SK-N-SH treated with all-trans-retinoic acid at 6 μM for 48 hours (cell line): Measurements from ENCODE around the gene ZHX3.
A peak's percentile ranks its signal among the peaks of the same experiment; 100 is the strongest.

Experiments
- ATAC-seq: fragments of 200-7000 bp; cut with Tn5 transposase; 3 replicates; pipeline ENCODE4 v1.9.1; 2020; ENCODE audit warnings: mild to moderate bottlenecking, moderate library complexity
- ARNTL ChIP-seq: fragments of 450-650 bp; formaldehyde crosslinking; IDR thresholded peaks from 2 replicates; pipeline ENCODE4 v1.5.0; 2020; ENCODE audit warnings: low read depth, mild to moderate bottlenecking, moderate library complexity, borderline replicate concordance
- BACH2 ChIP-seq: fragments of 250-450 bp; sonication (Bioruptor Pico); IDR thresholded peaks from 2 replicates; pipeline ENCODE4 v1.9.0; 2021; ENCODE audit warnings: mild to moderate bottlenecking, borderline replicate concordance
- CSDC2 ChIP-seq: fragments of 250-450 bp; sonication (Bioruptor Pico); IDR thresholded peaks from 2 replicates; pipeline ENCODE4 v1.5.0; 2020; ENCODE audit warnings: mild to moderate bottlenecking, moderate library complexity
- ESRRG ChIP-seq: fragments of 250-450 bp; sonication (Bioruptor Pico); IDR thresholded peaks from 2 replicates; pipeline ENCODE4 v1.6.1; 2021; ENCODE audit warnings: mild to moderate bottlenecking
- GLIS3 ChIP-seq: fragments of 250-450 bp; sonication (Bioruptor Pico); IDR thresholded peaks from 2 replicates; pipeline ENCODE4 v1.5.0; 2020; ENCODE audit warnings: mild to moderate bottlenecking, moderate library complexity
- ISL1 ChIP-seq: fragments of 250-450 bp; sonication (Bioruptor Pico); IDR thresholded peaks from 2 replicates; pipeline ENCODE4 v2.1.2; 2022; ENCODE audit warnings: mild to moderate bottlenecking, moderate library complexity
- OSR1 ChIP-seq: fragments of 250-450 bp; sonication (Bioruptor Pico); IDR thresholded peaks from 2 replicates; pipeline ENCODE4 v1.8.0; 2022; ENCODE audit warnings: moderate library complexity, mild to moderate bottlenecking, inconsistent platforms
- PPARA ChIP-seq: fragments of 250-450 bp; sonication (Bioruptor Pico); IDR thresholded peaks from 2 replicates; pipeline ENCODE4 v1.5.0; 2020; ENCODE audit warnings: mild to moderate bottlenecking, borderline replicate concordance
- RARB ChIP-seq: fragments of 250-450 bp; sonication (Bioruptor Pico); IDR thresholded peaks from 2 replicates; pipeline ENCODE4 v1.8.0; 2021; ENCODE audit warnings: mild to moderate bottlenecking, moderate library complexity
- SNAI2 ChIP-seq: fragments of 250-450 bp; sonication (Bioruptor Pico); IDR thresholded peaks from 2 replicates; pipeline ENCODE4 v1.5.0; 2020; ENCODE audit warnings: mild to moderate bottlenecking, moderate library complexity
- TCF4 ChIP-seq: fragments of 250-450 bp; sonication (Bioruptor Pico); IDR thresholded peaks from 2 replicates; pipeline ENCODE4 v1.8.0; 2021; ENCODE audit warnings: mild to moderate bottlenecking, moderate library complexity, borderline replicate concordance
- TOX ChIP-seq: fragments of 250-450 bp; sonication (Bioruptor Pico); IDR thresholded peaks from 2 replicates; pipeline ENCODE4 v1.8.0; 2021; ENCODE audit warnings: mild to moderate bottlenecking, moderate library complexity, borderline replicate concordance
- ZC3H10 ChIP-seq: fragments of 250-450 bp; sonication (Bioruptor Pico); IDR thresholded peaks from 2 replicates; pipeline ENCODE4 v1.5.1; 2021; ENCODE audit warnings: mild to moderate bottlenecking, moderate library complexity
- ZFP3 ChIP-seq: fragments of 250-450 bp; sonication (Bioruptor Pico); IDR thresholded peaks from 2 replicates; pipeline ENCODE4 v1.5.0; 2020; ENCODE audit warnings: mild to moderate bottlenecking, moderate library complexity
- ZFP30 ChIP-seq: fragments of 450-650 bp; formaldehyde crosslinking; IDR thresholded peaks from 2 replicates; pipeline ENCODE4 v1.5.0; 2022; ENCODE audit warnings: mild to moderate bottlenecking, moderate library complexity
- ZNF565 ChIP-seq: fragments of 450-650 bp; formaldehyde crosslinking; conservative IDR thresholded peaks from 2 replicates; pipeline ENCODE4 v1.5.0; 2020; ENCODE audit warnings: low read depth, mild to moderate bottlenecking, moderate library complexity
- ZNF70 ChIP-seq: fragments of 450-650 bp; formaldehyde crosslinking; IDR thresholded peaks from 2 replicates; pipeline ENCODE4 v1.5.0; 2020; ENCODE audit warnings: mild to moderate bottlenecking, moderate library complexity
- ZNF8 ChIP-seq: fragments of 450-650 bp; formaldehyde crosslinking; IDR thresholded peaks from 2 replicates; pipeline ENCODE4 v1.5.0; 2020; ENCODE audit warnings: mild to moderate bottlenecking, moderate library complexity
- TF ChIP-seq, protein P1 (sequence below): fragments of 250-450 bp; sonication (Bioruptor Pico); IDR thresholded peaks from 2 replicates; pipeline ENCODE4 v1.5.1; 2021; ENCODE audit warnings: mild to moderate bottlenecking, moderate library complexity
- TF ChIP-seq, protein P2 (sequence below): fragments of 250-450 bp; sonication (Bioruptor Pico); IDR thresholded peaks from 2 replicates; pipeline ENCODE4 v1.8.0; 2021; ENCODE audit warnings: low read depth, mild to moderate bottlenecking, moderate library complexity, borderline replicate concordance
- TF ChIP-seq, protein P3 (sequence below): fragments of 250-450 bp; sonication (Bioruptor Pico); IDR thresholded peaks from 2 replicates; pipeline ENCODE4 v1.8.0; 2020; ENCODE audit warnings: mild to moderate bottlenecking, moderate library complexity, borderline replicate concordance
- TF ChIP-seq, protein P4 (sequence below): fragments of 250-450 bp; sonication (Bioruptor Pico); IDR thresholded peaks from 2 replicates; pipeline ENCODE4 v1.5.1; 2020; ENCODE audit warnings: low read depth, mild to moderate bottlenecking, moderate library complexity

ZHX3 gene

DNA sequence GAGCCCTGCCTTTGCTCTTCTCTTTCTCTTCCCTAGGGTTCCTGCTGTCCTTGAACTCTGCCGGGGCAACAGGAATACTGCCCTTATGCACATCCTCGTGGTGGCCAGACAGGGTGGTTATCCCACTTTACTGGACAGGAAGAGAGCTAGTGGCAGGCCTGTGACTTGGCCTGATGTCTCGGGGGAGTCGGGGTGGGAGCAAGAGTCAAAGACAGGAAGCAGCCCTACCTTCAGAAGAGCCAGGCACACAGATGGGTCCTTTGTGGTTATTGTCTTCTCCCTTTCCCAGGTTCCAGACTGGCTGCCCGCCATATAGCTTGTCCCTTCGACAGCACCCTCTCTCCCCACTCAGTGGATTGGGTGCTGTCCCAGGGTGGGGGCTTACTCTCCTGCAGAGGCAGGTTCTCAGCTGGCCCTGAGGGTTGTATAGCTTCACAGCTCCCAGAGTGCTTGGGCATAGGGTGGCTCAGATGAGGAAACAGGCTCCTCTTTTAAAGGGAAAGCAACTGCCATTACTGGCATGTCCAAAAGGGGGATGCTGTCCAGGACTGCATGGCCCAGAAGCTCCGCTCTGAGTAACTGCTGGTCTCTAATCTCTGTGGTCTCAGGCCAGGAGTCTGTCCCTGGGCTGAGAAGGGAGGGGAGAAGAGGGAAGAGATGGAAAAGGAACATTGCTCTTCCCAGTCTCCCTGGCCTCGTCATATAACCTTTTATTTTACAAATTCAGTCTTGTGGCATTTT, 162.9 kb downstream of the ZHX3 start:
- TF ChIP-seq ZFP3 (CRISPR knock-in tag), result no peak
- no peak for TF ChIP-seq TOX (CRISPR knock-in tag)
- TF ChIP-seq, protein P1, sequence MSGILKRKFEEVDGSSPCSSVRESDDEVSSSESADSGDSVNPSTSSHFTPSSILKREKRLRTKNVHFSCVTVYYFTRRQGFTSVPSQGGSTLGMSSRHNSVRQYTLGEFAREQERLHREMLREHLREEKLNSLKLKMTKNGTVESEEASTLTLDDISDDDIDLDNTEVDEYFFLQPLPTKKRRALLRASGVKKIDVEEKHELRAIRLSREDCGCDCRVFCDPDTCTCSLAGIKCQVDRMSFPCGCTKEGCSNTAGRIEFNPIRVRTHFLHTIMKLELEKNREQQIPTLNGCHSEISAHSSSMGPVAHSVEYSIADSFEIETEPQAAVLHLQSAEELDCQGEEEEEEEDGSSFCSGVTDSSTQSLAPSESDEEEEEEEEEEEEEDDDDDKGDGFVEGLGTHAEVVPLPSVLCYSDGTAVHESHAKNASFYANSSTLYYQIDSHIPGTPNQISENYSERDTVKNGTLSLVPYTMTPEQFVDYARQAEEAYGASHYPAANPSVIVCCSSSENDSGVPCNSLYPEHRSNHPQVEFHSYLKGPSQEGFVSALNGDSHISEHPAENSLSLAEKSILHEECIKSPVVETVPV, result no peak
- no peak for TF ChIP-seq SNAI2 (CRISPR knock-in tag)
- TF ChIP-seq, protein P2, sequence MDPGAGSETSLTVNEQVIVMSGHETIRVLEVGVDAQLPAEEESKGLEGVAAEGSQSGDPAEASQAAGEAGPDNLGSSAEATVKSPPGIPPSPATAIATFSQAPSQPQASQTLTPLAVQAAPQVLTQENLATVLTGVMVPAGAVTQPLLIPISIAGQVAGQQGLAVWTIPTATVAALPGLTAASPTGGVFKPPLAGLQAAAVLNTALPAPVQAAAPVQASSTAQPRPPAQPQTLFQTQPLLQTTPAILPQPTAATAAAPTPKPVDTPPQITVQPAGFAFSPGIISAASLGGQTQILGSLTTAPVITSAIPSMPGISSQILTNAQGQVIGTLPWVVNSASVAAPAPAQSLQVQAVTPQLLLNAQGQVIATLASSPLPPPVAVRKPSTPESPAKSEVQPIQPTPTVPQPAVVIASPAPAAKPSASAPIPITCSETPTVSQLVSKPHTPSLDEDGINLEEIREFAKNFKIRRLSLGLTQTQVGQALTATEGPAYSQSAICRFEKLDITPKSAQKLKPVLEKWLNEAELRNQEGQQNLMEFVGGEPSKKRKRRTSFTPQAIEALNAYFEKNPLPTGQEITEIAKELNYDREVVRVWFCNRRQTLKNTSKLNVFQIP (CRISPR knock-in tag), result no peak
- no peak for TF ChIP-seq ZNF8
- TF ChIP-seq, all 23 proteins: peak for 0
- ATAC-seq, result no peak; the same call in 1 of the 3 replicates

DNA sequence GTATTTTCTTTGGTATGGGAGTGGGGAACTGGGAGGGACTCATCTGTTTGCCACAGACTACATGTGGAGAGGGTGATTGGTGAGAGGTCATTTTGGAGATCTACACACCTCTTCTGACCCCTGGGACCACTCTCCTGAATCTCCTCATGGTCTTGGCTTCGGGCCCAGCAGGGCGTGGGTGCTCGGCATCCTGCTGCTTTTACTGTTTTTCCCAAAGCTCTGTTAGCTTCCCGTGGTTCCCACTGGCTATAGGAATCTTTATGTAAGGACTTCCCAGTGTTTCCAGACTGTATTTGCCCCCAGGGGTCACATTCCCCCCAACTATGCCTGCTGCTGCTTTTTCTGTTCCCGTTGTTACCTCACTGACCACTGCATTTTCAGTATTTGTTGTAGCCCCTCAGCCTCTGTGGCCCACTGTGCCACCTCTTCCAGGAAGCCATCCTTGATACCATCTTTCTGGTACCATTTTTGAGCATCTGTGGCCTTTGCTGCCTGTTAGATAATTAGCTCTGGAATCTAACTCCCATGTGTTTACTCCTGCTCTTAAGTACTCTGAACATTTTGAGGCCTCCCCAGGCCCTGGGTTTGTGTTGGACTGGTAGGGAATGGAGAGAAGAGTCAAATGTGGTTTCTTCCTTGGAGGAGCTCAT, 165.3 kb downstream of the ZHX3 start:
- ATAC-seq, result no peak
- TF ChIP-seq, protein P1, result no peak
- TF ChIP-seq CSDC2, result no peak
- no peak for TF ChIP-seq ZC3H10
- no peak for TF ChIP-seq ZNF70
- TF ChIP-seq RARB (CRISPR knock-in tag), result no peak
- no peak for TF ChIP-seq SNAI2 (CRISPR knock-in tag)
- no peak for TF ChIP-seq BACH2 (CRISPR knock-in tag)
- no peak for TF ChIP-seq ZFP30 (CRISPR knock-in tag)
- TF ChIP-seq GLIS3 (CRISPR knock-in tag), result no peak

DNA sequence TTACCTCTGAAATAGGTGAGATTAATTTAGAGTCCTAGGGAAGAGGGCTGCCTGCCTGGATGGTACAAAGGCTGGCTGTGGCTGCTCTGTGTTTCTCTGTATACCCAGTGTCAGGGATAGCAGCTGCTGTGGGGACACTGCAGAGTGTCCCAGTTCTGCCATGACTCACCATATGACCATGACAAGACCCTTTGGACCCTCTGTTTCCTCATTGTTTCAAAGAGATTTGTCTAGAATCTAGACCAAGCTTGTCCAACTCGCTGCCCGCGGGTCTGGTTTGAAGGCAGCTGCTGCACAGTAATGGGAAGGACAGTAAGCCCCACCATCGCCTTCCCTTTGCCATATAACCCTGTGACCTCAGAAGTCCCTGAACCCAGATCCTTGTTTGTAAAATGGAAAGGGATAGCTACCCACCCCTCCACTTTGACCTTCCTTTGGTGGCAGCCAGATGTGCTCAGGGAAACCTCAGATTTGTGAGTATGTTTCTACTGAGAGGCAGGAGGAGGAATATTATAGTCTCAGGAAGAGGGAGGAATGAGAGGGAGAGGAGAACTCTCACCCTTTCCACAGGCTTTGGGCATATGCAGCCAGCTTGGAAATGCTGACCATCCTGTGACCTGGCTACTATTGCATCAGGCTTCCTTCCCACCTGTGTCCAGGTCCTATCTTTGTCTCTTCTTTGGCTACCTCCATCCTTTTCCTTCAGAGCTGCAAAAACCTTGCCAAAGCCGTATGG, 166.2 kb downstream of the ZHX3 start:
- no peak for TF ChIP-seq GLIS3 (CRISPR knock-in tag)
- TF ChIP-seq OSR1, result no peak
- TF ChIP-seq TOX (CRISPR knock-in tag), result no peak
- no peak for TF ChIP-seq CSDC2
- no peak for TF ChIP-seq TCF4 (CRISPR knock-in tag)
- no peak for TF ChIP-seq ESRRG (CRISPR knock-in tag)
- TF ChIP-seq ZC3H10, result no peak
- no peak for TF ChIP-seq PPARA (CRISPR knock-in tag)
- no peak for TF ChIP-seq ARNTL (CRISPR knock-in tag)
- TF ChIP-seq ZNF70, result no peak
- TF ChIP-seq, all 23 proteins: peak for 0
- no peak for ATAC-seq

DNA sequence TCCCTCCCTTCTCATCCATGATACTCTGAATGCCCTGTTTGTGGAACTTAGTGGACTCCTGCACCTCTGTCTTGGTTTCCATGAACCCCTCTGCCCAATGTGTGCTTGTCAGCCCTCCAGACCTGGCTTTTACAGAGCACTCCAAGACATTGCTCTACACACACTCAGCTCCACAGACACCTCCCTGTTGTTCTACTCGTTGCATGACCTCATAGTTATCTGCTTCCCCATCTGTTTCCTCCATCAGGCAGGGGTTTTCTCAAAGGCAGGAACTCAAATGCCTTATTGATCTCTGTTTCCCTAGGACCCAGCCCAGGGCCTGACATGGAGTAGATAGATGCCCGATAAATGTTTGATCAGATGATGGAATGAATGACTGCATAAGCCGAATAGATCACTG, 166.9 kb downstream of the ZHX3 start:
- ATAC-seq, result peak; percentile 25; the same call in 1 of the 3 replicates
- TF ChIP-seq ISL1 (CRISPR knock-in tag) (no peak), ZNF565 (CRISPR knock-in tag) (no peak), SNAI2 (CRISPR knock-in tag) (no peak), TOX (CRISPR knock-in tag) (no peak), OSR1 (no peak), ZFP30 (CRISPR knock-in tag) (no peak), ZNF8 (no peak), BACH2 (CRISPR knock-in tag) (no peak), GLIS3 (CRISPR knock-in tag) (no peak), ZC3H10 (no peak), ESRRG (CRISPR knock-in tag) (no peak), TCF4 (CRISPR knock-in tag) (no peak), ARNTL (CRISPR knock-in tag) (no peak), RARB (CRISPR knock-in tag) (no peak), PPARA (CRISPR knock-in tag) (no peak), ZNF70 (no peak)
- TF ChIP-seq, protein P2 (CRISPR knock-in tag), result no peak
- TF ChIP-seq, protein P3, sequence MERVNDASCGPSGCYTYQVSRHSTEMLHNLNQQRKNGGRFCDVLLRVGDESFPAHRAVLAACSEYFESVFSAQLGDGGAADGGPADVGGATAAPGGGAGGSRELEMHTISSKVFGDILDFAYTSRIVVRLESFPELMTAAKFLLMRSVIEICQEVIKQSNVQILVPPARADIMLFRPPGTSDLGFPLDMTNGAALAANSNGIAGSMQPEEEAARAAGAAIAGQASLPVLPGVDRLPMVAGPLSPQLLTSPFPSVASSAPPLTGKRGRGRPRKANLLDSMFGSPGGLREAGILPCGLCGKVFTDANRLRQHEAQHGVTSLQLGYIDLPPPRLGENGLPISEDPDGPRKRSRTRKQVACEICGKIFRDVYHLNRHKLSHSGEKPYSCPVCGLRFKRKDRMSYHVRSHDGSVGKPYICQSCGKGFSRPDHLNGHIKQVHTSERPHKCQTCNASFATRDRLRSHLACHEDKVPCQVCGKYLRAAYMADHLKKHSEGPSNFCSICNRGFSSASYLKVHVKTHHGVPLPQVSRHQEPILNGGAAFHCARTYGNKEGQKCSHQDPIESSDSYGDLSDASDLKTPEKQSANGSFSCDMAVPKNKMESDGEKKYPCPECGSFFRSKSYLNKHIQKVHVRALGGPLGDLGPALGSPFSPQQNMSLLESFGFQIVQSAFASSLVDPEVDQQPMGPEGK (CRISPR knock-in tag), result no peak
- TF ChIP-seq, protein P4, sequence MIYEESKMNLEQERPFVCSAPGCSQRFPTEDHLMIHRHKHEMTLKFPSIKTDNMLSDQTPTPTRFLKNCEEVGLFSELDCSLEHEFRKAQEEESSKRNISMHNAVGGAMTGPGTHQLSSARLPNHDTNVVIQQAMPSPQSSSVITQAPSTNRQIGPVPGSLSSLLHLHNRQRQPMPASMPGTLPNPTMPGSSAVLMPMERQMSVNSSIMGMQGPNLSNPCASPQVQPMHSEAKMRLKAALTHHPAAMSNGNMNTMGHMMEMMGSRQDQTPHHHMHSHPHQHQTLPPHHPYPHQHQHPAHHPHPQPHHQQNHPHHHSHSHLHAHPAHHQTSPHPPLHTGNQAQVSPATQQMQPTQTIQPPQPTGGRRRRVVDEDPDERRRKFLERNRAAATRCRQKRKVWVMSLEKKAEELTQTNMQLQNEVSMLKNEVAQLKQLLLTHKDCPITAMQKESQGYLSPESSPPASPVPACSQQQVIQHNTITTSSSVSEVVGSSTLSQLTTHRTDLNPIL (CRISPR knock-in tag), result no peak
